GM21526 (cell line): ENCODE data around the gene ADSS1.

ENCODE experiments used
- ATAC-seq: cut with Tn5 transposase; IDR thresholded peaks from one replicate; pipeline ENCODE4 v1.9.1; 2021; ENCODE audit warnings: moderate library complexity; ENCODE audit not compliant: unreplicated experiment, low FRiP score

Gene ADSS1

GRCh38 chr14:104776961-104777807, 53.2 kb downstream of the ADSS1 start:
- ATAC-seq = no peak

DNA sequence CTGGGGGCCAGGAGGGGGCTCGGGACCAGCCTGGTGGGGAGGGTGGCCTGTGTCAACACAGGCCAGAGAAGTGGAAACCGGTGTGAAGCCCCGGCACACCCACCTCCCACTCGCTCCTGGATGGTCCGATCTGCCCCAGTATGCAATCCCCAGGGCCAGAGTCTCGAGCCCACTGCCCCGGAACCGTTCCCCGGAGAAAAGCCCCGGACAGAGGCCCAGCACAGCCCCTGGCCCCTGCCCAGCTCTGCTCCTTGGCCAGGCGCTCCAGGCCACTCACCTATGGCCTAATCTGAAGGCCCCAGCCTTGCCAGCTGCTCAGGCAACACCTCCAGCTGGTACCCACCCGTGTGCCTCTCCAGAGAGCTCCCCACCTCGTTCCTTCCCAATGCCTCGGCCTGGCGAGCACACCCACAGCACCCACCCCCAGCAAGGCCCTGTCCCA, 53.8 kb downstream of the ADSS1 start:
- ATAC-seq = no peak

DNA sequence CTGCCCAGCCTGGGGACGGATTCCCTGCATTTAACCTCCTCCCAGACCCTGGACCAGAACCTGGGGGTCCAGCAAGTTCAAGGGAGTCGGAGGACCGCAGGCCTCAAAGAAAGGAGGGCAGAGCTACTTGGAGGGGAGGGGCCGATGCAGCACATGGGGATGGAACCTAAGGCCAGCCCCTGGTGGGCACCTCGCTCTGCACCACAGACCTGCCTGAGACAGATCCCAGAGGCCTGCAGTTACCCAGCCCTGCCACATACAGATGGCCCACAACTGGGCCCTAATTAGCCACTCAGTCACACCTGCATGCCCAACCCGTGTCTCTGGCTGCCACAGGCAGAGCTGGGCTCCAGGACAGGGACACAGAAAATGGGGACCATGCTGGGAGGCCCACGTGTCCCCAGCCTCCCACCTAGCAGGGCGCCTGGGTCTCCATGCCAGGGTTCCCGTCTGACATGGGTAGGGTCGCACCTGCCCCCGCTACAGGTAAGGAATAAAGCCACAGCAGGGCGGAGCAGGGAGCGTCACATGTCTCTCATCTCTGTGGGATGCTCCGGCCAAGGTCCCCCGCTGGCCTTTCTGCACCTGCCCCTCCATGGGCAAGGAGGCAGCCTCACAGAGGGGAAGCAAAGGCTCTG, 54.8 kb downstream of the ADSS1 start:
- ATAC-seq = no peak

GRCh38 chr14:104779776-104780512, 55.9 kb downstream of the ADSS1 start:
- no peak for ATAC-seq

- no peak for ATAC-seq
Measured at GRCh38 chr14:104780513-104781030, 56.5 kb downstream of the ADSS1 start.

- no peak for ATAC-seq
Measured at GRCh38 chr14:104781271-104782077, 57.4 kb downstream of the ADSS1 start.

DNA sequence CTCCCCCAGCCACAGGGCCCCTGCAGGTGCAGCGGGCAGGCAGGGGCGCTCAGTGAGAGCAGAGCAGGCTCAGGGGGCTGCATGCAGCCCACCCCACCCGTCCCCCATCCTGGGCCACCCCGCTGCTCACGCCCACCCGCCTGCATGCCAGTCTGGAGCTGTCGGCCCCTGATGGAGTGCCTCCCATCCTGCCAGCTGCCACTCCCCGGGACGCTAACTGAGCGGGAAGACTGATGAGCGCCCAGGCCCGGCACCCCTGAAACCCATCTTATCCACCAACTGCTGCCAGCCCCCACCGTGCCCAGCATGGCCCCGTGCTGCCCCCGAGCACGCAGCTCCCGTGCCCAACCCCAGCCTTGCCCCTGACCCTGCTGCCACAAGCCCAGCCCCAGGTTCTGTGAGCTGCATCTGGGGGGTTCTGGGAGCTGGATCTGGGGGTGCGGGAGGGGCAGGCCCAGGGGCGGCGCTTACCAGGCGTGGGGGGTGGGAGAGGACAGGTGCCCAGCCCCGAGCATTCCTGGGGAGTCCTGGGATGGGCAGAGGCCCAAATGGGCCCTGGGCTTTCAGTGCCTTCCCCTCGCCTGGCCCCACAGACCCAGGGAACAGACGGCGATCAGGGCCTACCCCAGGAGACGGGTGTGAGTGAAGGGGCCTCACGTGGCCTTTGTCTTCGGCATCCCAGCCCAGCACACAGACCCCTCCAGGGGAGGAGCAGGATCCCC, 58.2 kb downstream of the ADSS1 start:
- no peak for ATAC-seq

DNA sequence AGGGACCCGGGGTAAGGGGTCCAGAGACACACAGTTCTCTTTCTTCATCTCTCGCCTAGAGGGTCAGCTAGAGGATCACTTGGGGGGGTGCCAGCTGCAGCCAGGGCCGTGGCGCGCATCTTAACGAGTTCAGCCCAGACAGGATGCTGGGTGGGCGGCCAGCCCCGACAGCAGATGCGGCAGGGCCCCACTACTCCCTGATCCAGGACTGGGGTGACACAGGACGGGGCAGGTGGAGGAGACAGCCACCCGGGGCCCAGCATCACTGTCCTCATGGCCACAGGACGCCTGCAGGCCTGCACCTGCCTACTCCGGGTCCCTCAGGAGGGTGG, 58.7 kb downstream of the ADSS1 start:
- ATAC-seq = no peak

DNA sequence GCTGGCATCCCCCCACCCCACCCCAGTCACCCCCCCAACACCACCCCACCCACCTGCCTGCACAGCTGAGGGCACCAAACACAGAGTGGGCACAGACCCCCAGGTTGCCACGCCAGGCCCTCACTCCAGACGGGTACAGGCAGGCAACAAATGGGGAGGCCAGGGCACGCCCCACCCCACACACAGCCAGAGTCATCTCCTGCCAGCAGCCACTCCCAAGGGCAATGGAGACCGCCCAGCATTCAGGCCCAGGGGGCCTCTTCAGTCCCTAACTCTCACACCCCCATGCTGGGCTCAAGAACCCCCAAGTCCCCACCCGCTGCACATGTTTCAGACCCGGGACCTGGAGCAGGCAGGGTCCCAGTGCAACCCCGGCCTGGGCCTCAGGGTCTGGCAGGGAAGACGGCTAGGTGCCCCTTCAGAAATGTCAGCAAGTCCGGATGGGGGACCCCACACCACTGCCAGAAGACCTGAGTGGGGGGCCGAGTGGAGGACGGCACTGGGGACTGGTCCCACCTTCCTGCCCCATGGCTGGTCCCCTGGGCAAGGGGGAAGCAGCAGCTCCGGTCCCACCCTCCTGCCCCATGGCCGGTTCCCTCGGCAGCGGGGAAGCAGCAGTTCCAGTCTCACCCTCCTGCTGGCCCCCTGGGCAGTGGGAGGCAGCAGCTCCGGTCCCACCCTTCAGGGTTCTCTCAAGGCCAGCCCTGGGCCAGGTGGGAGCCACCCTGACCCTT, 59.6 kb downstream of the ADSS1 start:
- ATAC-seq = no peak

- no peak for ATAC-seq
Measured at GRCh38 chr14:104784218-104784568, 60.2 kb downstream of the ADSS1 start.

DNA sequence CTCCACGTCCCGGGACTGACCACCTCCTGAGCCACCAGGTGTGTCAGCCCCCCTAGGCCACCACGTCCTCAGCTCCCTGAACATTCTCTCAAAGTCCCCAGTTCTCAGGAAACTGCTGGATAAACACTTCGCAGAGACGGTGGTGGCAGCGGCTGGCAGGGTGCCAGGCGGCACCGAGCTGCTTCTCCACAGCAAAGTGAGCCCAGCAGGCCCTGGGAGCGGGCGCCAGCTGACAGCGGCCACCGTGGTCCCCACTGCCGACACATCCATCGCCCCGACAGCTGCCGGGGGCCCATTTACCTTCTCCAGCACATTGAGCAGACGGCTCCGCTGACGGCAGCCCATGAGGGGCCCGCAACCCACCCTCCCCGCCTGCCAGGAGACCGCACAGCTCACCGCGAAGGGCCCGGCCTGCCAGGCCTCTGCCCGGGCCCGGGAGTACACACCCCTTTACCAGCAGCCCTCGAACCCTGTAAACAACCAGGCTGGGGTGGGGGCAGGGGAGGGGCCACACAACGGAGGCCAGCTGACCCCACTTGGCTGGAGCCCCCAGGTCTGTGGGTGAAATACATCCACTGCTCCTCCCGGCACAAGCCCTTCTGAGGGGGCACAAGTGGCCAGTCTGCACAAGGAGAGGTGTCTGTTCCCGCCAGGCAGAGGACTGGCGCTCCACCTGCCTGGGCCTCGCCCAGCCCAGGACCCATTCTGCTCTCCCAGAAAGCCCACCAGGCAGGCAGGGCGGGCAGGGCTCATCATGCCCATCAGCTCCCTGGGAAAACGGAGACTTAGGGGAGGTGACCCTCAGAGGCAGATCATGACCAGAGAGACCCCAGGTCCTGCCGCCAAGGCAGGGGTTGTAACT, 61.0 kb downstream of the ADSS1 start:
- no peak for ATAC-seq

GRCh38 chr14:104785708-104786080, 61.7 kb downstream of the ADSS1 start:
- ATAC-seq = no peak

GRCh38 chr14:104786091-104786586, 62.1 kb downstream of the ADSS1 start:
- no peak for ATAC-seq

- no peak for ATAC-seq
Measured at GRCh38 chr14:104786726-104787675, 63.0 kb downstream of the ADSS1 start.

DNA sequence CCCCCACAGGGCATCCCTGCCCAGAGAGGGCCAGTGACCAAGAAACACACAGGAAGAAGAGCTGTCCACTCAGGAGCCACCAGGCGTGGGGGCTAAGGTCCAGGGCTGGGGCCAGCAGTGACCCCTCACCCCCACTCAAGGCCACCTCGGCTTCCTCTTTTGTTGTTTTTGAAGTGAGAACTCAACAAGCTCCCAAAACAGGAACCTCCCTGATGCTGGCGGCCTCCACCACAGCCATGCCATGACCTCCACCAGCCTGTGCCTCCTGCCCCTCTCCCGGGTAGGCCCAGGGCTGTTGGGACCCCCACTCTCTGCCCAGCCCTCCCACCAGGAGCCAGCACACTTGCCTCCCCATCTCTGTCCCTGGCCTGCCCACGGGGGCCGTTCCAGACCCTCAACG, 63.7 kb downstream of the ADSS1 start:
- no peak for ATAC-seq

DNA sequence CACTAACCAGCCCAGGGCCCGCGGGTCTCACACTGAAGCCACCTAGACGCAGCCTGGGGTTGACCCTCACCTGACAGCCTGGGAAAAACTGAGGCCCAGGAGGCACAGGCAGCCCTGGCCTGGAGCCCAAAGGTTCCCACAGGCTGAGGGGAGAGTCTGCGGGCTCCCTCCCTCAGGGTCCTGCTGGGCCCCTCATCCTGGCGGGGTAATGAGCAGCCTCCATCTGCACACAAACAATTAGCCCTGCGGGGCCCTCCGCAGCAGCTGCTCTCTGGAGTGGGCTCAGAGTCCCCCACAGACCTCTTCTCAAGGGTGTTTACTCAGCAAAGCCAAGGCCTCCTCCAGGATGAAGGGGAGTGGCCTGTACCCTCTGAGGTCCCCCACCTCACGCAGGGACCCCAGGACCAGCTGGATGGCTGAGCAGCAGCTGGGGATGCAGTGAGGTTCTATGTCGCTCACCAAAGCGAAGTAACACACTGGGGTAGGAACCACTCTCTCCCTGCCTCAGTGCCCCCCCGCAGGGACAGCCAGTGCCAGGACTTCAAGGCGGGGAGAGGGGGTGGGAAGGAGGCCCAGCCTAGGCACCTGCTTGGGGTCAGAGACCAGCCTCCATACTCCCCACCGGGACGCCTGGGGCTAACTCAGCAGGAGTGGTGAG, 64.3 kb downstream of the ADSS1 start:
- ATAC-seq = no peak
